Measurements from ENCODE around the gene FSTL3.
"Not testable (repeated sequence)": the region's sequence is repeated elsewhere in the genome, so short reads cannot be mapped to it uniquely, and the experiment has no call there.

The FSTL3 gene

GRCh38 chr19:682678-683320 lies 6.6 kb downstream of the FSTL3 start:
- DNase-seq = no peak

GRCh38 chr19:685454-685931 lies 9.3 kb downstream of the FSTL3 start:
- no peak for DNase-seq

GRCh38 chr19:686589-687297 lies 10.6 kb downstream of the FSTL3 start:
- DNase-seq = no peak

GRCh38 chr19:687569-688166 lies 11.5 kb downstream of the FSTL3 start:
- DNase-seq = no peak

GRCh38 chr19:688214-688613 lies 12.0 kb downstream of the FSTL3 start:
- DNase-seq = no peak

- no peak for DNase-seq
Observed at GRCh38 chr19:688992-689391, 12.8 kb downstream of the FSTL3 start.

- no peak for DNase-seq
Observed at GRCh38 chr19:690203-690602, 14.0 kb downstream of the FSTL3 start.

- DNase-seq = no peak
Observed at GRCh38 chr19:694481-695351, 18.5 kb downstream of the FSTL3 start.

- no peak for DNase-seq
Observed at GRCh38 chr19:695352-695949, 19.3 kb downstream of the FSTL3 start, which contains the start of gene PRSS57. Gene PRSS57 (minus strand): TSS chr19:695452. CDS start chr19:695430, 22 bp downstream.

GRCh38 chr19:698529-698928 lies 22.3 kb downstream of the FSTL3 start:
- not testable (repeated sequence) for DNase-seq

GRCh38 chr19:699885-700284 lies 23.7 kb downstream of the FSTL3 start:
- DNase-seq = not testable (repeated sequence)

- DNase-seq = not testable (repeated sequence)
Observed at GRCh38 chr19:702847-703246, 26.7 kb downstream of the FSTL3 start.

- no peak for DNase-seq
Observed at GRCh38 chr19:703329-703650, 27.1 kb downstream of the FSTL3 start.

- DNase-seq = peak; percentile 40 to 70 (median 62)
Observed at GRCh38 chr19:703651-704446, 27.7 kb downstream of the FSTL3 start.

GRCh38 chr19:704447-704741 lies 28.2 kb downstream of the FSTL3 start:
- no peak for DNase-seq

GRCh38 chr19:708154-709143 lies 32.3 kb downstream of the FSTL3 start, which contains the start of gene PALM:
Gene PALM (plus strand): TSS chr19:708935. CDS start chr19:709147, 212 bp downstream.
- no peak for DNase-seq

- DNase-seq = no peak
Observed at GRCh38 chr19:709196-709964, 33.2 kb downstream of the FSTL3 start.

- no peak for DNase-seq
Observed at GRCh38 chr19:709965-710571, 33.9 kb downstream of the FSTL3 start.

- no peak for DNase-seq
Observed at GRCh38 chr19:710767-711166, 34.6 kb downstream of the FSTL3 start.

All from T-helper 1 cell (primary cell).